ENCODE results near the gene BLCAP. TPM values are rescaled to one million over a fixed set of nuclear protein-coding genes. Genes with fewer than 3 reads are reported as not detected.

BLCAP gene
- total and polyA plus RNA-seq, 2 donors (not counting 3 experiments of a cell fraction or from before 2014, with no cell fraction given) = 90.3 to 196 TPM

DNA sequence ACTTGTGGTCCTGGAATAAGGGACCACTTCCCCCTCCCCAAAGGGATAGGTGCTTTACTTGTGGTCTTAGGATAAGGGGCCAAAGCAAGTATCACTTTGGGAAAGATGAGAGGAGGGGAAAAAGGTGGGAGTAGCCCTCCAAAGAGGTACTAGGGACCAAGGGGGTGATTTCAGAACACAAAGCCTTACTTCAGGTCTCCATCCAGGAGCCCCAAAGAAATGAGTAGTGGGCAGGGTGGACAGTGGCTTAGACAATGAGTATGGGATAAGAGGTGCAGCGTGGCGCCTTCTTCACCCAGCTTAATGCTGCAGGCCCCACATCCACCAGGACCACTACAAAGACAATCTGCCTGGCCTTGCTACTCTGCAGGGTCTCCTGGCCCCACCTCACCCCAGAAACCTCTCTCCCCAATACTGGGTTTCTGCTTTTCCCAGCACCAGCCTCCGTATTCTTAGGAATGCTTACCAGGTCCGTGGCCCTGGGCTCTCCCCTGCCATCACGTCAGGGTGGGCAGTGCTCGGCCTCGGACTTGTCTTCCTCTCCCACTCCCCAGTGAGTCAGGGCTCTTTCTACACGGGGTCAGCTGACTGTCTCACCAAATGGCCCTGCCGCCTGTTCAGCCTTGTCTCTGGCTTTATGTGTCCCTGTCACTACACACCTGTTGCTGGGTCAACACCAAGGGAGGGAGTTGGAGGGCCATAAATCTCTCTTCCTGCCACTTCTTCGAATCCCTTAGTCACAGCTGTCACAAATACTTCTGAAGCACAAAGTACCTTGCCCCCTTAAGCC is 3.6 kb downstream of the BLCAP start:
- Histone ChIP-seq H3K9me1 (replicated peaks; ENCODE audit: control insufficient read depth, extremely low read depth, insufficient read depth, low read length) (no peaks in the 10 kb centered on the region), H3K9ac (replicated peaks; ENCODE audit: extremely low read depth, insufficient read depth, low read length) (no peak overlapping the region), H3K4me2 (ENCODE audit: insufficient read depth, low read length) (no peak overlapping the region), H3K27ac (ENCODE audit: insufficient read depth, low read depth, low read length) (no peak overlapping the region), H3K27me3 (ENCODE audit: control insufficient read depth in 2 of 2, insufficient read depth in 2 of 2, low read length in 2 of 2) (no peaks in the 10 kb centered on the region), H3K4me3 (replicated peaks in 1 of 3; ENCODE audit: insufficient read depth in 1 of 3, low read depth in 1 of 3, low read length in 3 of 3) (no peak overlapping the region), H3K36me3 (ENCODE audit: control insufficient read depth in 2 of 2, extremely low read depth in 1 of 2, insufficient read depth in 2 of 2, low read length in 2 of 2) (peaks cover 0 to 2% of the 10 kb centered on the region in 2 experiments), H2AFZ (ENCODE audit: low read depth, low read length) (no peak overlapping the region), H4K20me1 (replicated peaks; ENCODE audit: control insufficient read depth, extremely low read depth, insufficient read depth, low read length) (peaks cover 3% of the 10 kb centered on the region), H3K79me2 (ENCODE audit: control insufficient read depth, insufficient read depth, low read length) (peaks cover 72% of the 10 kb centered on the region), H3K4me1 (ENCODE audit: control insufficient read depth, extremely low read depth, insufficient read depth, low read length) (peaks cover 43% of the 10 kb centered on the region), H3K9me3 (replicated peaks; ENCODE audit: control insufficient read depth, insufficient read depth, low read length) (no peaks in the 10 kb centered on the region)
- no peak for TF ChIP-seq JUN (IDR thresholded peaks at IDR 0.05; ENCODE audit: borderline replicate concordance, insufficient read depth, insufficient read length, low read depth)
- TF ChIP-seq EZH2 (IDR thresholded peaks at IDR 0.05; ENCODE audit: borderline replicate concordance, low read depth, low read length, severe bottlenecking) = no peak
- TF ChIP-seq FOS (IDR thresholded peaks at IDR 0.05; ENCODE audit: borderline replicate concordance, insufficient read depth, low read length) = no peak
- TF ChIP-seq, protein P1, sequence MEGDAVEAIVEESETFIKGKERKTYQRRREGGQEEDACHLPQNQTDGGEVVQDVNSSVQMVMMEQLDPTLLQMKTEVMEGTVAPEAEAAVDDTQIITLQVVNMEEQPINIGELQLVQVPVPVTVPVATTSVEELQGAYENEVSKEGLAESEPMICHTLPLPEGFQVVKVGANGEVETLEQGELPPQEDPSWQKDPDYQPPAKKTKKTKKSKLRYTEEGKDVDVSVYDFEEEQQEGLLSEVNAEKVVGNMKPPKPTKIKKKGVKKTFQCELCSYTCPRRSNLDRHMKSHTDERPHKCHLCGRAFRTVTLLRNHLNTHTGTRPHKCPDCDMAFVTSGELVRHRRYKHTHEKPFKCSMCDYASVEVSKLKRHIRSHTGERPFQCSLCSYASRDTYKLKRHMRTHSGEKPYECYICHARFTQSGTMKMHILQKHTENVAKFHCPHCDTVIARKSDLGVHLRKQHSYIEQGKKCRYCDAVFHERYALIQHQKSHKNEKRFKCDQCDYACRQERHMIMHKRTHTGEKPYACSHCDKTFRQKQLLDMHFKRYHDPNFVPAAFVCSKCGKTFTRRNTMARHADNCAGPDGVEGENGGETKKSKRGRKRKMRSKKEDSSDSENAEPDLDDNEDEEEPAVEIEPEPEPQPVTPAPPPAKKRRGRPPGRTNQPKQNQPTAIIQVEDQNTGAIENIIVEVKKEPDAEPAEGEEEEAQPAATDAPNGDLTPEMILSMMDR (IDR thresholded peaks at IDR 0.05; ENCODE audit: extremely low read depth in 1 of 2, insufficient read depth in 1 of 2, low read depth in 1 of 2, low read length in 2 of 2) = no peak
- no peak for TF ChIP-seq POLR2AphosphoS5 (IDR thresholded peaks at IDR 0.05; ENCODE audit: insufficient read depth, low read depth, low read length)
- TF ChIP-seq, protein P2, sequence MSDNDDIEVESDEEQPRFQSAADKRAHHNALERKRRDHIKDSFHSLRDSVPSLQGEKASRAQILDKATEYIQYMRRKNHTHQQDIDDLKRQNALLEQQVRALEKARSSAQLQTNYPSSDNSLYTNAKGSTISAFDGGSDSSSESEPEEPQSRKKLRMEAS (IDR thresholded peaks at IDR 0.05; ENCODE audit: insufficient read depth, insufficient read length) = no peak
- no peak for TF ChIP-seq POLR2A (IDR thresholded peaks at IDR 0.05; ENCODE audit: low read depth, low read length)
- TF ChIP-seq MYC (IDR thresholded peaks at IDR 0.05; ENCODE audit: low read depth, low read length) = no peak
- no peak for TF ChIP-seq GATA2 (IDR thresholded peaks at IDR 0.05; ENCODE audit: insufficient read depth, insufficient read length, low read depth, low read length)
- dilution Hi-C loops (cut with MboI; ENCODE audit: extremely low pct_ligation_motif_present, low sequenced_read_pairs) = loop anchor here (25.0 kb wide), 1 partner anchor 262 kb away; the partner anchor contains the start of gene GHRH
- ChIA-PET CTCF (no interaction called here), POLR2A (no interaction called here)
- FAIRE-seq = no peak
- BruUV-seq (replicated peaks) = no TSS peak
- DNase-seq (ENCODE audit: low read depth, low spot score) = no peak
- intact Hi-C loops (cut with micrococcal nuclease) = no loop called here
